OCI-LY7 (cell line): ENCODE measurements around the gene ABO. TPM values are rescaled to one million over a fixed set of nuclear protein-coding genes. Genes with fewer than 3 reads are reported as not detected.

ENCODE experiments used
- BruUV-seq: library from RNA; stranded (reverse); fragments of 400-500 nt; replicated peaks from 2 replicates; lab custom pipeline; 2021; lab: Mats Ljungman, UMichigan
- CTCF ChIA-PET: fragments of 300-600 bp; sonication (Branson Sonifier 250); formaldehyde crosslinking; loops from one replicate; lab custom pipeline; 2022; ENCODE audit warnings: antibody characterized with exemption; ENCODE audit not compliant: unreplicated experiment; lab: Charles Lee
- POLR2A ChIA-PET: fragments of 300-600 bp; sonication (Branson Sonifier 250); formaldehyde crosslinking; loops from one replicate; lab custom pipeline; 2022; ENCODE audit warnings: antibody characterized with exemption; lab: Charles Lee
- DNase-seq: peaks from one replicate; pipeline ENCODE4 v3.0.0-alpha.2; 2015; ENCODE audit warnings: low spot score
- H2AFZ ChIP-seq: fragments of 200-600 bp; sonication (generic), shearing (Covaris generic); 2 replicates; pipeline ENCODE4 v1.6.1; 2014; ENCODE audit warnings: mild to moderate bottlenecking, antibody characterized with exemption, low read length, moderate library complexity
- H3K27ac ChIP-seq: fragments of 200-600 bp; sonication (generic); 2 replicates; pipeline ENCODE4 v1.5.1; 2014; ENCODE audit warnings: mixed run types, low read depth, mild to moderate bottlenecking, moderate library complexity, low read length, inconsistent platforms; ENCODE audit not compliant: poor library complexity, severe bottlenecking
- H3K36me3 ChIP-seq: fragments of 200-600 bp; sonication (generic); 2 replicates; pipeline ENCODE4 v1.6.1; 2014; ENCODE audit warnings: mild to moderate bottlenecking, antibody characterized with exemption, low read length, moderate library complexity, mixed read lengths; ENCODE audit not compliant: insufficient read depth
- H3K4me1 ChIP-seq: fragments of 200-600 bp; sonication (generic); 2 replicates; pipeline ENCODE4 v1.5.1; 2014; ENCODE audit warnings: mild to moderate bottlenecking, low read length; ENCODE audit not compliant: insufficient read depth, poor library complexity, severe bottlenecking
- H3K4me2 ChIP-seq: fragments of 200-600 bp; sonication (generic); 2 replicates; pipeline ENCODE4 v1.6.1; 2014; ENCODE audit warnings: mild to moderate bottlenecking, low read length
- H3K4me3 ChIP-seq: fragments of 200-600 bp; sonication (generic); 2 replicates; pipeline ENCODE4 v1.5.1; 2014; ENCODE audit warnings: mild to moderate bottlenecking, low read depth, low read length; ENCODE audit not compliant: poor library complexity, severe bottlenecking
- H3K79me2 ChIP-seq: fragments of 200-600 bp; sonication (generic); 2 replicates; pipeline ENCODE4 v1.6.1; 2016; ENCODE audit warnings: low read depth, mild to moderate bottlenecking, low read length, moderate library complexity, mixed read lengths; ENCODE audit not compliant: insufficient read depth
- H3K9me2 ChIP-seq: fragments of 200-600 bp; sonication (generic); 2 replicates; pipeline ENCODE4 v1.6.1; 2016; ENCODE audit warnings: mild to moderate bottlenecking, low read length, mixed read lengths; ENCODE audit not compliant: insufficient read depth
- H3K9me3 ChIP-seq: fragments of 200-600 bp; sonication (generic); 2 replicates; pipeline ENCODE4 v1.6.1; 2014; ENCODE audit warnings: mild to moderate bottlenecking, mixed run types, low read length, mixed read lengths
- H4K20me1 ChIP-seq: fragments of 200-600 bp; sonication (generic); 2 replicates; pipeline ENCODE4 v1.6.1; 2014; ENCODE audit warnings: mild to moderate bottlenecking, antibody characterized with exemption, low read length, moderate library complexity, mixed read lengths; ENCODE audit not compliant: insufficient read depth
- EZH2phosphoT487 ChIP-seq: fragments of 200-600 bp; sonication (generic); IDR thresholded peaks from 2 replicates; pipeline ENCODE4 v1.6.1; 2018; ENCODE audit warnings: low read depth, borderline replicate concordance, mild to moderate bottlenecking, mixed run types, antibody characterized with exemption, low read length, moderate library complexity, mixed read lengths
- intact Hi-C: fragments of 100-400 bp; cut with micrococcal nuclease; formaldehyde crosslinking; loops from one replicate; pipeline ENCODE4 v1.10.0; 2022; ENCODE audit not compliant: unreplicated experiment
- total RNA-seq, 2 experiments: library from RNA; depleted of rRNA in 1 of 2; stranded (reverse); fragments of >200 nt in 1 of 2; shearing (Covaris generic) in 1 of 2; gene quantifications; 2 replicates each; pipeline ENCODE4 v1.2.3, GENCODE V29; 2014 to 2022
- TF ChIP-seq, protein P1 (sequence below): fragments of 200-600 bp; sonication (generic); conservative IDR thresholded peaks from 2 replicates; pipeline ENCODE4 v1.5.1; 2014; ENCODE audit warnings: mild to moderate bottlenecking, antibody characterized with exemption, low read length, moderate library complexity, mixed read lengths

The ABO gene
- total RNA-seq, 2 experiments from 2014 or later: not detected

DNA sequence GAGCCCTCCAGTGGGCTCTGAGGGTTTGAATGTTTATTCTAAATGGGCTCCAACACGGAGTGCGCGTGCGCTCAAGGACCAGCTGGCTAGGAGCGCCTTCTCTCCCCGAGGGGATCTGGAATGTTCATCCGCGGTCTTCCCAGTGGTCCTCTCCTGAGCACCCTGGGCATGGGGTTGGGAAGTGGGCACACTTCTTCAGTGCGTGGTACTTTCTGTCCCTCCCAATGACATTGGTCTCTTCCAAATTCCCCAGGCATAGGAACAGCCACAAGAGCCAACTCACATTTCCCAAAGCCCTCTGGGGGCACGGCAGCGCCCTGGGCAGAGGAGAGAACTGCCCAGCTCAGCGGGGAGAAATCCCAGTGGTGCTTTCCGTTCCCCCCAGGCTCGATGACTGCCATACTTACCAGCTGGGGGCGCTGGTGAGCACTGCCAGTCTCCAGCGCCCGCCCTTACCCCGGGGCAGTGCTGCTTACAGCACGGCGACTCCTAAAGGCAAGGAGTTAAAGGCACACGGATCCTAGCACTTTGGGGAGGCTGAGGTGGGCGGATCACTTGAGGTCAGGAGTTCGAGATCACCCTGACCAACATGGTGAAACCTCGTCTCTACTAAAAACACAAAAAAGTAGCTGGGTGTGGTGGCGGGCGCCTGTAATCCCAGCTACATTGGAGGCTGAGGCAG is 36.0 kb downstream of the ABO start:
- no peak overlapping the region for H3K27ac ChIP-seq
- CTCF ChIA-PET: no interaction called here
- POLR2A ChIA-PET: no interaction called here
- no peaks in the 10 kb centered on the region for H3K9me3 ChIP-seq
- H2AFZ ChIP-seq: no peak overlapping the region
- H3K4me2 ChIP-seq: no peak overlapping the region
- no peaks in the 10 kb centered on the region for H3K79me2 ChIP-seq
- TF ChIP-seq, protein P1, sequence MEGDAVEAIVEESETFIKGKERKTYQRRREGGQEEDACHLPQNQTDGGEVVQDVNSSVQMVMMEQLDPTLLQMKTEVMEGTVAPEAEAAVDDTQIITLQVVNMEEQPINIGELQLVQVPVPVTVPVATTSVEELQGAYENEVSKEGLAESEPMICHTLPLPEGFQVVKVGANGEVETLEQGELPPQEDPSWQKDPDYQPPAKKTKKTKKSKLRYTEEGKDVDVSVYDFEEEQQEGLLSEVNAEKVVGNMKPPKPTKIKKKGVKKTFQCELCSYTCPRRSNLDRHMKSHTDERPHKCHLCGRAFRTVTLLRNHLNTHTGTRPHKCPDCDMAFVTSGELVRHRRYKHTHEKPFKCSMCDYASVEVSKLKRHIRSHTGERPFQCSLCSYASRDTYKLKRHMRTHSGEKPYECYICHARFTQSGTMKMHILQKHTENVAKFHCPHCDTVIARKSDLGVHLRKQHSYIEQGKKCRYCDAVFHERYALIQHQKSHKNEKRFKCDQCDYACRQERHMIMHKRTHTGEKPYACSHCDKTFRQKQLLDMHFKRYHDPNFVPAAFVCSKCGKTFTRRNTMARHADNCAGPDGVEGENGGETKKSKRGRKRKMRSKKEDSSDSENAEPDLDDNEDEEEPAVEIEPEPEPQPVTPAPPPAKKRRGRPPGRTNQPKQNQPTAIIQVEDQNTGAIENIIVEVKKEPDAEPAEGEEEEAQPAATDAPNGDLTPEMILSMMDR: peak; percentile 77
- TF ChIP-seq EZH2phosphoT487: no peak
- no peaks in the 10 kb centered on the region for H3K4me1 ChIP-seq
- H3K36me3 ChIP-seq: no peaks in the 10 kb centered on the region
- no peaks in the 10 kb centered on the region for H3K9me2 ChIP-seq
- peak; percentile 44 for DNase-seq
- intact Hi-C loops: no loop called here
- BruUV-seq: no TSS peak
- no peaks in the 10 kb centered on the region for H4K20me1 ChIP-seq
- H3K4me3 ChIP-seq: no peak overlapping the region

DNA sequence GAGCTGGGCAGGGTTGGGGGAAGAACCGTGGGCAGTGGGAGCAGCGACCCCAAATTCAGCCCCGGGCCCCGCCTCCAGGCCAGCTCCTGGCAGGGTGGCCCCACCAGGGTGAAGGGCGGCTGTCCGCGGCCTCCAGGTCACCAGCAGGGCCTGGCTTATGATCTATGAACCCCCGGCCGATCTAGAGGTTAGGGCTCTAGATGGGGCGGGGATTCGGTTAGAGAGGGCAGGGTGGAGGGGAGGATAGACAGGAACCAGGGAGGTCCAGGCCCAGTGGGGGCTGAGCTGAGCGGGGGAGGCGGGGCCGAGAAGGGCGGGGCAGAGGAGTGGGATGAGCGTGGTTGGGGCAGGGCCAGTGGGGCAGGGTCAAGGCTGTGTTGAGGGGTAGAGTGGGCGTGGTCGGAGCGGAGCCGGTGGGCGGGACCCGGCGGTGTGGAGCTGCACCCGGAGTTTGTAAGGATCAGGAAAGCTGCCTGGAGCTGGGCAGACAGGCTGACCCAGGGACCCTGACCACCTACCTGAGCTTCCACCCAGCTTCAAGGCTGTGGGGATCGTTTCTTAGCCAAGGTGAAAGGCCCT is 36.6 kb downstream of the ABO start:
- Histone ChIP-seq H3K9me2 (no peaks in the 10 kb centered on the region), H3K4me3 (no peak overlapping the region), H4K20me1 (no peaks in the 10 kb centered on the region), H3K36me3 (no peaks in the 10 kb centered on the region), H3K79me2 (no peaks in the 10 kb centered on the region), H3K4me2 (no peak overlapping the region), H2AFZ (no peak overlapping the region), H3K9me3 (no peaks in the 10 kb centered on the region), H3K4me1 (no peaks in the 10 kb centered on the region), H3K27ac (no peak overlapping the region)
- no peak for DNase-seq
- ChIA-PET POLR2A (no interaction called here), CTCF (no interaction called here)
- intact Hi-C loops: no loop called here
- TF ChIP-seq, protein P1: no peak
- no peak for TF ChIP-seq EZH2phosphoT487
- no TSS peak for BruUV-seq
